Suppressor macrophage (primary cell): ENCODE measurements around the gene PRKAG2.

Experiments used
- DNase-seq, 4 experiments: peaks; one replicate each; pipeline ENCODE4 v3.0.0-alpha.2; 2020 to 2022

The PRKAG2 gene

DNA sequence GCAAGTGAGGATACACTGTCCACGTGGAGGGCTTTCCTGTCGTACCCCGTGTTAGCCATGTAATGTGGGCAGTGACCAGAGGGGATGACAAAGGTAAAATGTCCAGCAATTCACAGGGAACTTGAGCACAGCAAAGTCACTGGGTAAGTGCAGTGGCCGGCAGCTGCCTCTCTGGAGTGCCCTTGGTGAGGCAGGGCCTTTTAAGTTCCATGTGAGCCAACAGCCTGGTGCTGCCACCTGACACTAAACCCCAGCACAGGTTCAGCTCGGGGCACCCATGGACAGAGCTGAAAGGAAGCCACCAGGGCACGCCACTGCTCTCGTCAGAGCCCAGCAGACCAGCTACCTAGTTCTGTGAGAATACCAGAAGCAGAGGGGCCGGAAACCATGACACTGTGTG is 168.3 kb downstream of the PRKAG2 start:
- no peak for DNase-seq

DNA sequence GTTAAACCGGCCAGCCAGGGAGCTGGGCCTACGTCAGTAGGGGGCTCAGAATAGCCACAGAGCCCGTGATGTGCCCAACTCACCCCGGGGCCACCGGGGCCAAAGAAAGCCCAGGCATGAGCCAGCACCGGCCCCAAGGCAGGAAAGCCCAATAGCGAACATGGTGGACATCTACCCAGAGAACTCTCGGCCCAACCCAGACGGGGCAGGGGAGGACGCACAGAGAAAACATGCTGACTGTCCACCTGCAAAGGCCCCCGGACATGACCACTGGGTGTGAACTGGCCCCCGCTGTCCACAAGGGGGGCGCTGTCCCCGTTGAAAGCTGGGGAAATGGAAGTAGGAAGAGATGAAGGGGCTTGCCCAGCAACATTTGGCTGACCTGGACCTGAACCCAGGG is 169.2 kb downstream of the PRKAG2 start:
- no peak for DNase-seq

DNA sequence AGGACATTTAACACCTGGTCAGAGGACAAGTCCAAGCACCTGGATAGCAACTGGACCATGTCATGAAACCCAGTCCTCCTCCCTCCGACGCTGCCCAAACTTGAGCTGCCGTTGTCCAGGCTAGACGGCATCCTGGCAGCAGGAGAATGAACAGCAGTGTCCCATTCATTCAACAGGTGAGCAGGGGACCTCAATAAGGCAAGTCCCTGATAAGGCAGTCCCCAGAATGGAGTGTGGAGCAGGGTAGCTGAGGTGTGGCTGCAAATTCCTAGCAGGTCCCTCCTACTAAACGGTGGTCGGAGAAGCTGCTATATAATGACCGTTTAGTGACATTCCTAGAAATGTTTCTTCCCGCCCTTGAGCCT is 169.8 kb downstream of the PRKAG2 start:
- DNase-seq: no peak

DNA sequence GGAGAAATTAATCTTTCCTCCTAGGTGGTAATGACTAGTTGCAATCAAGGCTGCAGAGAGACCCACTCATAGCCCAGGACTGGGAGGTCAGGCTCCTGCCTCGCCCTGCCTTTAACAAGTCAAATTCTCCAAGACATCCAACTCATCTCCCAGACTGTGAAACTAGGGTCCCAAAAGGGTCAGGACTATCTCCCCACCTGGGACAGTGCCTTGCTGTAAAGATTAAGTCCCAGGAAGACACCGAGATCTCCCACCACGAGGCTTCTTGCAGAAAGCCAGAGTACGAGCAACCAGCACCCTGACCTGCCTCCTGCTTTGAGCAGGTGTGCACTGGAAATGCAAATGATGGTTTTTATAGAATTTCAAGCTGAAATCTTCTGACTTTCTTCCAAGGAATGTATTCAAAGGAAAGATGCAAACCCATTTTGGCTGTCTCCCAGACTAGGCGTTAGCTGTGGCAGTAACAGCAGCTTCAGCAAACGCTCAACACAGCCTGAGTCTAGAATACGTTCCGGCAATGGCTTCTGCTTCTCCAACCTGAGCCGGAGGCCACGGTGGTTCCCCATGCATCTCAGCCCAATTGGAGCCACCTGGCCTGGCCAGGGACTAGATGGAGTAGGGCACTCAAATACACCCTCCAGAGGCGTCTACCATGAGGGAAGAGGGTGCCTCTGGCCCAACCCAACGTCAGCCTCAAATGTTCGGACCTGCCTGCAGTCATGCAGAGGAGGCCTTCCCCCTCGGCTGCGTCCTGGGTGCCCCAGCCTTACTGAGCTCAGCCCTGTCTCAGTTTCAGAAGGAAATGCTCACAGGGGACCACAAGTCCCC is 170.4 kb downstream of the PRKAG2 start:
- DNase-seq: no peak

DNA sequence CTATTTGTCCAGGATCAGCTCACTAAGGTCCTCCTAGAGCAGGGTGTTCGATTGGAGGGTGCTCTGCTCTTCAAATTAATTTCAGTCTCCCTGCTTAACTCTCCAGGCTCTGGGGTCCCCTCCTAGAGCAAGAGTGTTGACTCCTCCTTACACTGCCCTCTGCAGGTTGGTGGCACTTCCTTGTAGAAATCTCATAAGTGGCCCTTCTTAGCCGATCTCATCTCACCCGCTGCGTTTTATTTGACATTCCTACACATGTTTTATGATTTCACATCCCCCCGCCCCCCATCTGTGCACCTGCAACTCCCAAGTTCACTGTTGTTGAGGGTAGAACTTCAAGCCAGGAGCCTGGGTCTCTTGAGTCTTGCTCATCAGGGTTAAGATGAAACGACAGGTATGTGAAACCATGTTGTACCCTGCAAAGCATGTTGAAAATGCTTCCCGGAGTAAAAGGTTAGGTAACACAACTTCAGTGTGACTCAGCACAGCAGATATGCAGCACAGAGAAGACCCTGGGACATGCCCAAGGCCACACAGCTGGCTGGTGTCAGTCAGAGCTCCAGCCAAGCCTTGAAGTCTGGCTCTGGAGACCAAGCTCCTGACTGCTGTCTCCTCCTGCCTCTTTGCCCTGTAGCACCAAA is 171.2 kb downstream of the PRKAG2 start:
- peak in 3 of 4 experiments; percentile 42 to 56 (median 44) for DNase-seq

DNA sequence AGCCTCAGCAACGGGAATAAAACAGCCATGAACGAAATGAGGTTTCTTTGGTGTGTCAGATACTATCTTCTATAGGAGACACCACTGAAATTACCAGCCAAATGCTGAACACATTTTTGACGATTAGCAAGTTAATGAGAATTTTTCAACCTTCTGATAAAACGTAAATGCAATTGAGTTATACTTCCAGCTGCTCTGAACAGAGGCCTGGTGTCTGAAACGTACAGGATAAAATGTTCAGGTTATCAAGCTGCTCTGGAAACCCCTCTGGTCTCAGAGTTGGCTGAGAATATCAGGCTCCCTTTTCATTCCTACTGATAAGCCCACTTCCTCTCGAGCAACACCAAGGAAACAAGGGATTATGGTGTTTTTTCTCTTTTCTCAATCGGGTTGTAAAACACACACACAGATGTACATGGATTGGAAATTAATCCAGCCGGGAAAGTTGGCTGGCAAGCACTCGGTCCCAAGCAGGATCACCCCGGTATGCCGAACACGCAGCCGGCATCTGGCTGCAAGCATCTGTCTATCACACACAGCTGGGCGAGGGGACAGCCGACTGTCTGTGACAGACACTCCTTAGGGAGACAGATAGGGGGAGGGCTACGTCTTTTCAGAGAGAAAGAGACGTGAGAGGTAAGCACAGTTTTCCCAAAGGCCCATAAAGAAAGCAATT is 171.8 kb downstream of the PRKAG2 start:
- DNase-seq: no peak

DNA sequence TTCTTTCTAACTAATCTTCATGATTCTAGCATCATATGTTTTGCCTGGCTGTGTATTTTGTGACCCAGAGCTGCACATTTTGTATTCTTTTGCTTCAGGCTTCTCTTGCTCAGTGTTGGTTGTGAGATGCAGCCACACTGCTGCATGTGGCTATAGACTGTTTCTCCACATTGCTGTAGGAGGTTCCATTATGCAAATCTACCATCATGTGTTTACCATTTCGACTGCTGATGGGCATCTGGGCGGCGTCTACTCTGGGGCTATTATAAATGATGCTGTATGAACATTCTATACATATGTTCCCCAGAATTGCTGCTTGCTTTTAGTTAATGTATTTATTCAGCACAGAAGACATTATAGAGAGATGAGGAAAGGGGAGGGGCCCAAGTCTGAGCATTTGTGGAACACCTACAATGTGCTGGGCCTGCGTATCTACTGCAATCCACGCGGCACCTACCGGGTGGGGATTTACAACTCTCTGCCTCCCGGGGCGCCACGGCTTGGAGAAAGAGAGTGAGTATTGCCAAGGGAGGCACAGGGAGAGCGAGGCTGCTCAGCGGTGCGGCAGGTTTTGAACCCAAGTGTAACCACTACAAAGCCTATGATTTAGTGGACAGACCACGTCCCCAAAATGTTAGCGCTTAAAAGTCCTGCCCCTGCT is 172.5 kb downstream of the PRKAG2 start:
- peak in 1 of 4 experiments; percentile 18 for DNase-seq

DNA sequence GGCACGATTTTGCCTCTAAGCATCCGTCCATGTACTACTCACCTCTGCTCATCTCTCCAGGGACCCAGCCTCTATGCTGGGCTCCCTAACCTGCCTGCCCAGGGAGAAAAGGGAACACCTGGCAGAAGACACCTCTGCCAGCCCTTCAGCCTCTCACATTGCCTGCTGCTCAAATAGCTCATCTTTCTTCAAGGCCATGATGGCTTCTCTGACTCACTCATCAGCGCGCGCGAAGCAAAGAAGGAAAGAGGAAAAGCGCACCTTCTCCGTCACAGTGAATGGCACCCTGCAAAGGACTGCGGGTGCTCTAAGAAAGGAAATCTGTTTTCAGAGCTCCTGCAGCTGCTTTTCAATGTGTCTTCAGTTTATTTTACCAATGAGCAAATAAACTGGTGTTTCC is 174.0 kb downstream of the PRKAG2 start:
- DNase-seq: no peak

DNA sequence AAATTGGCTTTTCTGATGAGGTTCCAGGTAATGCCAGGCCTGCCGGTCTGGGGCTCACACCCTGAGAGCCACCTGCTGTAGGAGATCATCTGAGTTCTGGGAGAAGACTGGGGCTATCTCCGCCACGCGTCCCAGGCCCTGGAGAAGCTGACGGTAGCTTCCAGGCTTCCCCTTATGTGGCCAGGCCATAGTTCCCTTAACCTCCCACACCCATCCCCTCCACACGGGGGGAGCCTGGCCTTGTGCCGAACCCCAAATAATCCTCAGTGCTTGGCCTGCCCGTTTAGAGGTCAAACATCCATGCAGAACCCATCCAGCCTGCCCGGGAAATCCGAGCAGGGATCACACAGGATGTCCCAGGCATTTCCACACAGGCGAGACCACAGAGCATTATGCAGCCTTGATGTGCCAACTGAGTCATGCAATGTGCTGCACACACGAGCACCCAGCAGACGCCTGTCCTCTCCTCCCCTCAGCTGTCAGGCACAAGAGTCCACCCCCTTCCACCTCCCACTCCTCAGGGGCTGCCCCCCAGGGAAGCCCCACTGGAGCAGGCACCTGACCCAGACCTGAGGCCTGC is 176.2 kb downstream of the PRKAG2 start:
- peak; percentile 43 to 75 (median 68) for DNase-seq

DNA sequence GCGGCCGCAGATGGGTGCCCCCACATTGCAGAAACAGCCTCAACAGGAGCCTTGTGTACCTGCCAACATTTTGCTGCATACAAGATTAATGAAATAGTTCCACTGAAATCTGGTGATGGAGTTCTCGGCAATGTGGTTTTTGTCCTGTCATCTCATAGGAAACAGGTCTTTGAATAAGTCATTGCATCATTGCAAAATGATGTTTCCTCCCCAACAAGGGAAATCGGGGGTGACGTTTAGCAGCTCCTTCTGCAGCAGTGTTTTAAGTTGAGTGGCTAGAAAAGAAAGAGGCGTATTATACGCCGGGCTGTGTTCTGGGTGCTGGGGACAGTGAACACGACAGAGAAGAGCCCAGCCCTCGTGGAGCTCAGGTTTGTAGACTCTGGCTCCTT is 177.0 kb downstream of the PRKAG2 start:
- DNase-seq: peak; percentile 49 to 76 (median 66)

DNA sequence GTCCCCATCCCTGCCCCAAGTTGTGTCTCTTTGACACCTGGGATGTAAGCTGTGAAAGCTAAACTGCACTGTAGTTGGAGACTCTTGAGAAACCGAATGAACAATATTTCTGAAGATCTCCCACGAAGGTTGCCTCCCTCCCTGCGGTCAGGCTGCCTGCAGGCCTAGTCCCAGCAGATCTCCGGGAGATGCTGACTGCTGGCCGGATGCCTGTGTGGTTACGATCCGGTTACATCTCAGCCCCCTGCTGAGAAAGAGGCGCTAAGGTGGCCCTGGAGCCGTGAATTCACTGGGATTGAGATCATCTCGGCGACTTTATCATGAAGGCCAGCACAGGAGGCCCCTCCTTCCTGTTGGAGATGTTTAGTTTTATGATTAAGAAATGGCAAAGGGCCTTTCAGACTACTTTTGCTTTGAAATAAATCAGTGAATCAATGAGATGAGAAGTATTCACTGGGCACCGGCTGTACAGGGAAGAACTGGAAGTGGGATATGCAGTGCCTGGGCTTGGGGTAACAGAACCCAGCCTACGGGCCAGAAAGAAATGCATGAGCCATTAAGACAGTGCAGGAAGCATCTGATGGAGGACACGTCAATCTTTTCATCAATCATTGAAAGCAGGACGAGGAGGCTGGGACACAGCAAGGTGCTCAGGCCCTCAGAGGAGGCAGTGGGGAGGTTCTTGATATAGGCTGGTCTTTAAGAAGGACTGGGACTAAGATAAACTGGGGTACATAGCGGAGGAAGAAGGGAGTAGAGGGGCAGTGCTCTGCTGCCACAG is 177.6 kb downstream of the PRKAG2 start:
- no peak for DNase-seq

DNA sequence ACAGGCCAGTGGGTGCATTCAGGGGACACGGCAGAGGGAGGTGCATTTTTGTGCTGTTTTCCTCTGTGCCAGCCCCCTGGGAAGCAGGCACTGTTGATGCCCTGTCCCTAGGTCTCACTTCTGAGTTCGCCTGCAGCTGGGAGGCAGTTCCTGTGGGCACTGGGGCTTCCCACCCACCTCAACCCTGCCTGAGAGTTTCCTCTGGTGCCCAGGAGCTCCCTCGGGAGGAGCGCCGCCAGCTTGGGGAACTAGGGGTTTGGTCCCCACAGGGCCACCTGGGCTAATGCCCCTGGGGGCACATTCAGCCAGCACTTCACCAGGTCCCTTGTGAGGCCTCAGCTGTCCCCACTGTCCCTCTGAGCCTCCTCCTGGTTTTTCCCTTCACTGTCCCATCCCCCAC is 179.0 kb downstream of the PRKAG2 start:
- no peak for DNase-seq

DNA sequence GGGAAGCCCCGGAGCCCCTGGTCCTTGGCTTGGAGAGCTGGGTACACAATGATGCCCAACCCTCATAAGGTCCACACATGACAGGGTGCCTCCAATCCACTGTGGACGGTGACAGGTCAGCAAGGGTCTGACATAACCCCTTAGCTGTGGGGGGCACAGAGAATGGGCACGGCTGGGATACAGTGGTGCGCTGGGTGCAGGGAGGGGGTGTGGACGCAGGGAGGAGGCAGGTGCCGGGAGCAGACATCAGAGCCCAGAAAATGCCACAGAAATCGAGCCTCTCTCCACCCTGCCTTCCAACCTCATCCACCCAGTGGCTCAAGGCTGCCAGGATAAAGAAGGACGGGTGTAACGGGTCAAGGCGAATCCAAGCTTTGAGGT is 179.4 kb downstream of the PRKAG2 start:
- DNase-seq: no peak

DNA sequence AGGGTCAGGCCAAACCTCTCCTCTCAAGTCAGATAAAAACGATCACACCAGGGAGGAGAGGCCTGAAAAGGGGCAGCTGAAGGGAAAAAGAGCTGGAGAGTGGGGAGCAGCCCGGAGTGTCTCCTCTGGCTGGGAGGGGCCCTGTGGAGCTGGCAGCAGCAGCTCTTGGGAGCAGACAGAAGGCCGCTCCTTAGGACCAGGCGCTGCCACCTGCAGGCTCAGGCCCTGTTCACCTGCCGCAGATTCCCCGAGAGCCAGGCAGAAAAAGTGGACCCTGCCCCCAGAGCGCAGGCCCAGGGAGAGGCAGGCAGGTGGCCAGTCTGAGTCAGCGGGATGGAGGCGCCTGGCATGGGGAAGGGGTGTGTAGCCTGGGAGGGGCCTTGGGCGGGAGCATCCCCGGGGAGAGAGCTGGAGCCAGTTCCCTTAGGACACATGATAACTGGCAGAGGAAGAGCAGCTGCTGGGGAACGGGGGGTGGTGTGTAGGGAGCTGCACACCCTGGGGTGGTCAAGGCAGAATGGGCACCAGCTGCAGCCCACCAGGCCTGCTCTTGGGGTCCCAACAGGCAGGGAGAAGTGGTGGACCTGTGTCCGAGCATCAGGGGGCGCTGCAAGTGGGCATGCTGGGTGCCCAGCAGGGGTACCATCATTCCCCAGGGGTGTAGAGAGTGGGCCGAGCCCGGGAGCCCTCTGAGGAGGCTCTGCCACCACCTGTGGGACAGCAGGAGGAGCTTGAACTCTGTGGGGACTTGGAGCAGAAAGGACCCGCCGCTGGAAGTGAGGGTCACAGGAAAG is 180.0 kb downstream of the PRKAG2 start:
- no peak for DNase-seq

DNA sequence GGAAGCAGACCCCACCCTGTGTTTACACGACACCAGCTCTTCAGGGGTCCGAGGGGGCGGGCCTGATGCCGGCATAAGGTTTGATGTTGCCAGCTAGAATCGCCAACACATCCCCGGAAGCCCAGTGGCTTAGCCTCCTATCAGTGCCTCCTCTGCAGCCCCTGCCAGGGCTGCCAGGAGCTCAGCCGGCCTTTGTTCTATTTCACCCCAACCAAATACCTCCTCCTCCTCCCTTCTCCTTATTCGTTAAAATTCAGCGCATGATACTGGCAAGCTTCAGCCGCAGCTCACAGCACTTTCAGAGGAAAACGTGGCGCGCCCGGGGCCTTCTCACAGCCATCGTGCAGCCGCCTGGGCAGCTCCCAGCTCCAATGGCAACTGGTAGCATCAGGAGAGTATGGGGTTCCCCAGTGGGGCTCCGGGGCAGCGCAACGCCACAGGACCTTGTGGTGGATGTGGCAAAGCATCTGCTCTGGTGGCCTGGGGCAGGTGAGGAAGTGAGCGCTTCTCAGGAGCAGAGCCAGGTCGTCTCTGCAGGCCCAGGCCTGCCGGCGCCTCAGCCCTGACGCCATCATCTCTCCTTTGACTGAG is 180.9 kb downstream of the PRKAG2 start:
- no peak for DNase-seq

DNA sequence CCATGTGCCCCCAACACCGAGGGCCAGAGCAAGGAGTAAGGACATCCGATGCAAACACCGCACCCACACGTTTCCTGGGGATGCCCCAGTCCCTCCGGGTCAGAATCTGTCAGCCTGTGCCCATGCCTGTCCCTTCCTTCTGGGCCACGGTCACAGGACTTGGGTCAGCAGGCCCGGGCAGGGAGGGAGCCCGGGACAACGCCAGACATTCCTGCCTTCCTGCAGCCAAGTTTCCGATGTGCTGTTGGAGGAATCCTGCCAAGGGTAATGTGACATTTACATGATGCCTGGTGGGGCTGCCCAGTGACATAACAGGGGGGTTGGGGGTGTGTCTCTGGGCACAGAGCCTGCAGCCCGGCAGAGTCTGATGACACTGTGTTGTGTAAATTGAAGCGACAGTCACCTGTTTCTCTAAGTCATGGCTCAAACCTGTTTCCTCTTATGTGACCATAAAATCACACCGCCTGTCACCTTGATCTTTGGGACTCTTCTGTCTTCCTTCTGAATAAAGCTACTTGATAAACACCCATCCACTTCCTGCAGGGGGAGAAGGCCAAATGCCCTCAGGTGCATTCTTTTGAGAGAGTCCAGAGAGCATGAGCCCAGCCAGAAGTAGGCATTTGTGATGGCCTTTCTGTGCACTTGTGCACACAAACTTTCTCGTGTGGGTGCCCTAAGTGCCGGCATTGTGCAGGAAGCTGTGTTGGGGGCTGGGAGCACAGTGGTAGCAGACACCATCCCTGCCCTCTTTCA is 181.9 kb downstream of the PRKAG2 start:
- peak; percentile 72 to 86 (median 82) for DNase-seq

DNA sequence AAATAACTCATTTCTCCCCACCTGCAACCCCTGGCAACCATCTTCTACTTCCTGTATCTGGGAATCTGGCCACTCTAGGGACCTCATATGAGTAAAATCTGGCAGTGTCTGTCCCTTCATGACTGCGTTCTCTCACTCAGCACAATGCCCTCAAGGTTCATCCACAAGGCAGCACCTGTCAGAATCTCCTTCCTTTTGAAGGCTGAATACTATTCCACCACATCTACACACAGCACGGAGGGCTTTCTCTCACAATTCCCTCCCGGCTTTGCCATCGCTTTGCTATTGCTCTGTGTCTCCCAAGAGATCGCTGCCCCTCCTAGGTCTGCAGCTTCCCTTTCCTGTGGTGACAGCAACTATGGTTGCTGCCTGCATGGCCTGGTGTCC is 182.5 kb downstream of the PRKAG2 start:
- DNase-seq: no peak

DNA sequence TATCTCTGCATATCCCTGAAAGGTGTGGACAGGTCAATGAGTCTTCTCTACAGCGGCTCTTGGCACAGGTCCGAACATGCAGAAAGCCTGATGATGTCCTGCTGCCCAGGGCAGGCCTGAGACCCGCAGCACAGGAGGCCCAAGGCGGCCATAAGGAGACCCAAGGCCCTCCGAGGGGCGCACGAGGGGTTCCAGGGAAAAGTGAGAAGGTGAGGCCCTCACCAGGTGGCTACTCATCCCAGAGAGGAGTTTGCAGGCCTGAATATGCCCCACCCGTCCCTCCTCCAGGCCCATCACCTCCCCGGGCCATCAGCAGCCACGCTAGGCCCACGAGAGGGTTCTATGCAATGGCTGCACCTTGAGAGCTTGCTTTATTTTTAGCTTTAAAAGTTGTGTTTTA is 183.8 kb downstream of the PRKAG2 start:
- DNase-seq: no peak

DNA sequence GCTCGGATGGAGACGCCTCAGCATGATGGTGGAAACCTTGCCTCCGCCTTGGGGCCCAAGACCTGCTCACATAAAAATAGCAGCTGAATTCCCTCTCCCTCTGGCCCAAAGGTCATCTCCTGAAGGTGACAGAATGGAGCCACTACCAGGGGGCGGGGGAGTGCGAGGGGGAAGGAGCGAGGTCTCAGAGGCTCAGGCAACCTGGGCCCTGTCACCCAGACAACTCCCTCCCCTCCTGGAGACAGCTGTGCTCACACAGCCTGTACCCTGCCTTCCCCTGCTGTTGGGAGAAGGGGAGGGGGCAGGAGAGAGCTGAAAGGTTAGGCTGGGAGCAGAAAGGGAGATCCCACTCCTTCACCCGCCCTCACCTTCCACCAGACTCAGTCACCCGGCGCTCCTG is 184.2 kb downstream of the PRKAG2 start:
- no peak for DNase-seq

DNA sequence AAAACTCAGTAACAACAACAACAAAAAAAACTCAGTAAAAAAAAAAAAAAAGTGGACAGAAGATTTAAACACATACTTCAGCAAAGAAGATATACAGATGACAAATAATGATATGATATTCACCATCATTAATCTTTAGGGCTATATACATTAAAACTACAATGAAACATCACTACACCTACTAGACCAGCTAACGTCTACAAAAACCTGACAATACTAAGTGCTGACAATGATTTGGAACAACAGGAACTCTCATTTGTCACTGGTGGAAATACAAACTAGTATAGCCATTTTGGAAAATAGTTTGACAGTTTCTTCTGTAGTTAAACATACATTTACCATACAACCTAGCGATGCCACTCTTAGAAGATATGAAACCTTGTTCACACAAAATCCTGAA is 185.5 kb downstream of the PRKAG2 start:
- no peak for DNase-seq
